Mesothelial cell of epicardium (in vitro differentiated cells): ENCODE data around the gene DCST1. TPM values are rescaled to one million over a fixed set of nuclear protein-coding genes. Genes with fewer than 3 reads are reported as not detected.

Experiments used
- DNase-seq, 2 experiments: peaks; one replicate each; pipeline ENCODE4 v3.0.0; 2021; ENCODE audit warnings: low spot score in 2 of 2; ENCODE audit not compliant: unreplicated experiment in 2 of 2
- H3K27ac Mint-ChIP-seq: 2 replicates; pipeline ENCODE4 v1.8.0; 2021; ENCODE audit warnings: mixed read lengths
- H3K27me3 Mint-ChIP-seq: 2 replicates; pipeline ENCODE4 v1.8.0; 2021; ENCODE audit warnings: low read depth, mixed read lengths
- H3K36me3 Mint-ChIP-seq: 2 replicates; pipeline ENCODE4 v1.8.0; 2021; ENCODE audit warnings: mixed read lengths
- H3K4me1 Mint-ChIP-seq: 2 replicates; pipeline ENCODE4 v1.8.0; 2021; ENCODE audit warnings: mixed read lengths
- H3K4me3 Mint-ChIP-seq: 2 replicates; pipeline ENCODE4 v1.8.0; 2021; ENCODE audit warnings: mild to moderate bottlenecking, moderate library complexity, mixed read lengths
- H3K9me3 Mint-ChIP-seq: 2 replicates; pipeline ENCODE4 v1.8.0; 2021; ENCODE audit warnings: mixed read lengths
- total RNA-seq: library from RNA; stranded (reverse); gene quantifications from 3 replicates; pipeline ENCODE4 v1.2.1, GENCODE V29; 2021
- TF ChIP-seq, protein P1 (sequence below): fragments of 200-600 bp; sonication (generic); IDR thresholded peaks from one replicate; pipeline ENCODE4 v1.5.0; 2021; ENCODE audit warnings: antibody characterized with exemption; ENCODE audit not compliant: unreplicated experiment

Gene DCST1
- total RNA-seq, 1 donor from 2014 or later = 0.58 TPM

DNA sequence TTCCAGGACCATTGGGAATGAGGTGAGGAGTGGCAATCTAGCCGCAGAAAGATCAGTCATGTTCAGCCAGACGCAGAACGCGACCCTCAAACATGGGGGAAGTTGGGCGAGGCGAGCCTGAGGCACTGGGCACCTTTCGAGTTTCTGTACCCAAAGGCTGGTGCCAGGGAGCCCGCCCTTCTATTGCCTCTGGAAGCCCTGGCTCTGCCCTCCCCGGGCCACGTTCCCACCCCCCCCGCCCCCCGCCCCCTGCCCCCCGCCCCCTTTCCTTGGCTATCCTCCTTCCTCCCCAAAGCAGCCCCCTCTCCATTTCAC, 33.3 kb upstream of the DCST1 start:
- TF ChIP-seq, protein P1, sequence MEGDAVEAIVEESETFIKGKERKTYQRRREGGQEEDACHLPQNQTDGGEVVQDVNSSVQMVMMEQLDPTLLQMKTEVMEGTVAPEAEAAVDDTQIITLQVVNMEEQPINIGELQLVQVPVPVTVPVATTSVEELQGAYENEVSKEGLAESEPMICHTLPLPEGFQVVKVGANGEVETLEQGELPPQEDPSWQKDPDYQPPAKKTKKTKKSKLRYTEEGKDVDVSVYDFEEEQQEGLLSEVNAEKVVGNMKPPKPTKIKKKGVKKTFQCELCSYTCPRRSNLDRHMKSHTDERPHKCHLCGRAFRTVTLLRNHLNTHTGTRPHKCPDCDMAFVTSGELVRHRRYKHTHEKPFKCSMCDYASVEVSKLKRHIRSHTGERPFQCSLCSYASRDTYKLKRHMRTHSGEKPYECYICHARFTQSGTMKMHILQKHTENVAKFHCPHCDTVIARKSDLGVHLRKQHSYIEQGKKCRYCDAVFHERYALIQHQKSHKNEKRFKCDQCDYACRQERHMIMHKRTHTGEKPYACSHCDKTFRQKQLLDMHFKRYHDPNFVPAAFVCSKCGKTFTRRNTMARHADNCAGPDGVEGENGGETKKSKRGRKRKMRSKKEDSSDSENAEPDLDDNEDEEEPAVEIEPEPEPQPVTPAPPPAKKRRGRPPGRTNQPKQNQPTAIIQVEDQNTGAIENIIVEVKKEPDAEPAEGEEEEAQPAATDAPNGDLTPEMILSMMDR = no peak
- Mint-ChIP-seq H3K4me1 (peaks cover 29% of the 10 kb centered on the region), H3K9me3 (no peaks in the 10 kb centered on the region), H3K4me3 (peak overlapping the region; percentile 90), H3K27me3 (no peaks in the 10 kb centered on the region), H3K36me3 (no peaks in the 10 kb centered on the region), H3K27ac (peak overlapping the region; percentile 99)
- peak in 1 of 2 experiments; percentile 59 for DNase-seq

DNA sequence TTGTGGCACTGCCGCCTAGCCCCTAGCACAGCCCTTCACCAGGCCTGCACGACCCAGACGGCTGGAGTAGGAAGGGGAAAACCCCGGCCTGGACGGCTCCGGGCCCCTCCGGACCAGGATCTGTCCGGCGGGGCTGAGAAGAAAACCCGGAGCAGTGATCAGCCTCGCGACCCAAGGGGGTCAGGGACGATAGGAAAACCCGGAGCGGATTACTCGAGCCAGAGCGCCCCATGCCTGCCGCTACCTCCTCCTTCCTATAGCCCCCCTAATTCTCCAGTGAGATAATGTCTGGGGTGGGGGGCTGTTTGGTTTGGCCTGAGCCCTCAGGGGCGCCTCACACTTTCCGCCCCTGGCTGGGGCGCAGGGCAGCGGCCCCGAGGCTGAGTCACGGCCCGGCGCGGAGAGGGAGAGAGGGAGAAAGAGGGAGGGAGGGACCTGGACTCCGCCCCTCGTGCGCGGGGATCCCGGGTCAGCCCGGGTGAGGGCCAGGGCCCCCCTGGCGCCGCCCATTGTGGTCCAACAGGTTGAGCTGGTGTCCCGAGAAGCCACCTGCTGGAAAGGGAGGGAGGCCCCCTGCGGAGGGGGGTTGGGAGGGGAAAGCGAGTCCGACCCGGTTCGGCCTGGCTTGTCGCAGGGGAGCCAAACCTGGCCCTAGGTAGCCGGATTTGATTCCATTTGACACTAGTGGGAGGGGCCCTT, 32.7 kb upstream of the DCST1 start:
- TF ChIP-seq, protein P1 = no peak
- H3K9me3 Mint-ChIP-seq = no peaks in the 10 kb centered on the region
- H3K27ac Mint-ChIP-seq = peak overlapping the region; percentile 94
- peak overlapping the region; percentile 90 for H3K4me3 Mint-ChIP-seq
- H3K36me3 Mint-ChIP-seq = no peaks in the 10 kb centered on the region
- H3K4me1 Mint-ChIP-seq = peaks cover 27% of the 10 kb centered on the region
- peak; percentile 59 to 82 for DNase-seq
- no peaks in the 10 kb centered on the region for H3K27me3 Mint-ChIP-seq

DNA sequence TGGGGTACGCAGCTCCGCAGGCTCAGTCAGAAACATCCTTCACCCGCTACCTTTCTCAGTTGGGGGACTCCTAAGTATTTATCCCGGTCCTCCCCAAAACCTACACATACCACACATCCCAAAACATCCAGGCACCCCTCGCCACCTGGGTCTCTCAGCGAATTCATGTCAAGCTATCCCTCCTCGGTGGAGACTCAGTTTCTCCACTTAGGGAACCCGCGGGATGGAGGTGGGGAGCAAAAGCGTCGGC, 32.3 kb upstream of the DCST1 start:
- Mint-ChIP-seq H3K4me3 (peak overlapping the region; percentile 90), H3K36me3 (no peaks in the 10 kb centered on the region), H3K27me3 (no peaks in the 10 kb centered on the region), H3K4me1 (peaks cover 27% of the 10 kb centered on the region), H3K27ac (peak overlapping the region; percentile 90), H3K9me3 (no peaks in the 10 kb centered on the region)
- TF ChIP-seq, protein P1 = no peak
- no peak for DNase-seq

DNA sequence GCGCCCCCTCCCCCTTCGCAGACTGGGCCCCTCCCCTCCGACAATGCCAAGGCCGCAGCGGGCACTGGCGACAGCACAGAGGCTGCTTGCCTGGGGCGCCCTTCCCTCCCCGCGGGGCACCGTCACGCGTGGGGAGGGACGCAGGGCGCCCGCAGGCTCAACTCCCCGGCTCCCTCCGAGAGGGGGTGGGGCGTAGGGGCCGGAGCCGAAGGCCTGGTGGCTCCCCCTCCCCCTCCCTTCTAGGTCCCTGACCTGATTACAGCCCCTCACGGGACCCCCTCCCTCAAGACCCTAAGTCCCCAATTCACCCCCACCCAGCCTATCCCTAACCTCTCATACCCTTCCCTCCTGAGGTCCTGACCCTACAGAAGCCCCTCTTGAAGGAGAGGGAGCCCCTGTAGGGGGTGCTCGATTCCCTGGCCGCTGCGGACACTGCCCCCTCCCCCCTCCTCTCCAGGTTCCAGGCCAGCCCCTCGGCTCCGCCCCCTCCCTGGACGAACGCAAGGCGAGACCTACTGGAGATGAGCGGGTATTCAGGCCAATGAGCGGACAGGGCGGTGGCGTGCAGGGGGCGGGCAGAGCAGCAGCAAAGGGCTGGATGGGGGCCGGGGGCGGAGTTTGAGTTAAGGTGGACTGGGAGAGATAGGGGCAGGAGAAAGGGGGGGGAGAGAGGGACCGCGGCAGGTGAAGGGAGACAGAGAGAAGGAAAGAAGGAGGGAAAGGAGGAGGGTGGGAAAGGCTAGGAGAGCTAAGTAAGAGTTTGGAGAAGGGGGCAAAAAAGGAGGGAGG, 31.8 kb upstream of the DCST1 start:
- Mint-ChIP-seq H3K4me1 (peaks cover 27% of the 10 kb centered on the region), H3K27me3 (no peaks in the 10 kb centered on the region), H3K9me3 (no peaks in the 10 kb centered on the region), H3K36me3 (no peaks in the 10 kb centered on the region), H3K27ac (peak overlapping the region; percentile 92), H3K4me3 (peak overlapping the region; percentile 90)
- peak; percentile 98 to 99 for DNase-seq
- TF ChIP-seq, protein P1 = no peak

GRCh38 chr1:155002464-155003226, 31.0 kb upstream of the DCST1 start, which contains the start of gene ZBTB7B:
Gene ZBTB7B (plus strand): TSS chr1:155002802. CDS start chr1:155014661, 11,859 bp downstream.
- H3K27ac Mint-ChIP-seq = peak within 1 kb of the TSS; percentile 92
- H3K4me1 Mint-ChIP-seq = peaks cover 27% of the 10 kb centered on the region
- no peaks in the 10 kb centered on the region for H3K36me3 Mint-ChIP-seq
- DNase-seq = no peak
- H3K4me3 Mint-ChIP-seq = peak within 1 kb of the TSS; percentile 96
- no peaks in the 10 kb centered on the region for H3K9me3 Mint-ChIP-seq
- TF ChIP-seq, protein P1 = no peak
- H3K27me3 Mint-ChIP-seq = no peaks in the 10 kb centered on the region
